H9 (cell line): ENCODE data around the gene ADGRL3. TPM values are rescaled to one million over a fixed set of nuclear protein-coding genes. Genes with fewer than 3 reads are reported as not detected.

Experiments used
- DNase-seq: peaks from one replicate; pipeline ENCODE4 v3.0.0-alpha.2; 2017
- H2AFZ ChIP-seq: one replicate; pipeline ENCODE4 v1.6.1; 2013; ENCODE audit warnings: mild to moderate bottlenecking, low read length, control low read depth, moderate library complexity
- H2AK5ac ChIP-seq: 2 replicates; pipeline ENCODE4 v1.6.1; 2013; ENCODE audit warnings: low read length, control low read depth, mixed read lengths; ENCODE audit not compliant: insufficient read length
- H2BK120ac ChIP-seq: one replicate; pipeline ENCODE4 v1.6.1; 2013; ENCODE audit warnings: low read depth, mild to moderate bottlenecking, low read length, control low read depth, inconsistent platforms; ENCODE audit not compliant: poor library complexity, severe bottlenecking
- H2BK12ac ChIP-seq: 2 replicates; pipeline ENCODE4 v1.6.1; 2013; ENCODE audit warnings: low read length, control low read depth, mixed read lengths, low read depth; ENCODE audit not compliant: insufficient read length
- H2BK15ac ChIP-seq: 2 replicates; pipeline ENCODE4 v1.6.1; 2013; ENCODE audit warnings: low read depth, low read length, control low read depth
- H2BK20ac ChIP-seq: one replicate; pipeline ENCODE4 v1.6.1; 2013; ENCODE audit warnings: low read depth, mild to moderate bottlenecking, low read length, control low read depth, inconsistent platforms; ENCODE audit not compliant: poor library complexity, severe bottlenecking
- H2BK5ac ChIP-seq: 2 replicates; pipeline ENCODE4 v1.6.1; 2013; ENCODE audit warnings: low read length, control low read depth, mixed read lengths; ENCODE audit not compliant: insufficient read length
- H3K14ac ChIP-seq: 2 replicates; pipeline ENCODE4 v1.6.1; 2013; ENCODE audit warnings: low read length, control low read depth; ENCODE audit not compliant: insufficient read depth
- H3K18ac ChIP-seq: 2 replicates; pipeline ENCODE4 v1.6.1; 2013; ENCODE audit warnings: low read depth, mild to moderate bottlenecking, mixed read lengths, low read length, control low read depth; ENCODE audit not compliant: insufficient read length
- H3K23ac ChIP-seq: 2 replicates; pipeline ENCODE4 v1.6.1; 2013; ENCODE audit warnings: low read length, control low read depth, mixed read lengths, low read depth; ENCODE audit not compliant: insufficient read length
- H3K23me2 ChIP-seq: 2 replicates; pipeline ENCODE4 v1.6.1; 2013; ENCODE audit warnings: low read depth, mild to moderate bottlenecking, mixed read lengths, low read length, control low read depth; ENCODE audit not compliant: insufficient read length, poor library complexity, severe bottlenecking
- H3K27ac ChIP-seq: 2 replicates; pipeline ENCODE4 v1.5.1; 2013; ENCODE audit warnings: low read length, control low read depth, mixed read lengths, low read depth; ENCODE audit not compliant: insufficient read length
- H3K27me3 ChIP-seq: 2 replicates; pipeline ENCODE4 v1.6.1; 2013; ENCODE audit warnings: low read length, control low read depth, inconsistent platforms; ENCODE audit not compliant: insufficient read depth
- H3K4ac ChIP-seq: 2 replicates; pipeline ENCODE4 v1.6.1; 2013; ENCODE audit warnings: low read depth, mild to moderate bottlenecking, control low read depth, inconsistent platforms, low read length, moderate library complexity
- H3K4me1 ChIP-seq: 2 replicates; pipeline ENCODE4 v1.6.1; 2013; ENCODE audit warnings: low read length, control low read depth, inconsistent platforms; ENCODE audit not compliant: insufficient read depth
- H3K4me2 ChIP-seq: 2 replicates; pipeline ENCODE4 v1.6.1; 2013; ENCODE audit warnings: low read length, control low read depth, mixed read lengths; ENCODE audit not compliant: insufficient read length, insufficient read depth
- H3K56ac ChIP-seq: 2 replicates; pipeline ENCODE4 v1.6.1; 2013; ENCODE audit warnings: low read depth, mild to moderate bottlenecking, mixed read lengths, low read length, control low read depth; ENCODE audit not compliant: insufficient read length
- H3K79me1 ChIP-seq: 2 replicates; pipeline ENCODE4 v1.6.1; 2013; ENCODE audit warnings: low read depth, mild to moderate bottlenecking, moderate library complexity, low read length, control low read depth, inconsistent platforms; ENCODE audit not compliant: insufficient read depth, poor library complexity, severe bottlenecking
- H3K79me2 ChIP-seq: 2 replicates; pipeline ENCODE4 v1.6.1; 2013; ENCODE audit warnings: low read length, control low read depth, inconsistent platforms; ENCODE audit not compliant: insufficient read depth
- H3K9ac ChIP-seq: 2 replicates; pipeline ENCODE4 v1.6.1; 2013; ENCODE audit warnings: low read length, control low read depth, mixed read lengths; ENCODE audit not compliant: insufficient read length; ENCODE audit errors: extremely low read depth
- H3K9me3 ChIP-seq: one replicate; pipeline ENCODE4 v1.6.1; 2013; ENCODE audit warnings: low read depth, low read length, inconsistent platforms; ENCODE audit not compliant: control insufficient read depth
- H3T11ph ChIP-seq: one replicate; pipeline ENCODE4 v1.6.1; 2013; ENCODE audit warnings: mild to moderate bottlenecking, low read length, control low read depth, inconsistent platforms
- H4K20me1 ChIP-seq: one replicate; pipeline ENCODE4 v1.6.1; 2013; ENCODE audit not compliant: control insufficient read depth, insufficient read length, insufficient read depth
- H4K5ac ChIP-seq: 2 replicates; pipeline ENCODE4 v1.6.1; 2013; ENCODE audit warnings: low read depth, mild to moderate bottlenecking, mixed read lengths, low read length, control low read depth; ENCODE audit not compliant: insufficient read length
- H4K8ac ChIP-seq: replicated peaks from 2 replicates; pipeline ENCODE4 v1.6.1; 2013; ENCODE audit warnings: low read length, control low read depth, mixed read lengths, low read depth; ENCODE audit not compliant: insufficient read length
- H4K91ac ChIP-seq: 2 replicates; pipeline ENCODE4 v1.6.1; 2013; ENCODE audit warnings: low read depth, mild to moderate bottlenecking, moderate library complexity, mixed read lengths, low read length, control low read depth; ENCODE audit not compliant: insufficient read length
- H3K27ac Mint-ChIP-seq, 3 experiments: 2 replicates in 2 of 3; 3 replicates in 1 of 3; pipeline ENCODE4 v1.8.0; 2020 to 2021; ENCODE audit warnings: mixed read lengths in 3 of 3, mild to moderate bottlenecking in 1 of 3, moderate library complexity in 1 of 3
- H3K27me3 Mint-ChIP-seq: 2 replicates; pipeline ENCODE4 v1.8.0; 2021; ENCODE audit warnings: low read depth, mild to moderate bottlenecking, moderate library complexity, mixed read lengths
- H3K36me3 Mint-ChIP-seq, 3 experiments: 2 replicates in 2 of 3; 3 replicates in 1 of 3; pipeline ENCODE4 v1.8.0; 2020 to 2021; ENCODE audit warnings: low read depth in 3 of 3, mixed read lengths in 3 of 3; ENCODE audit not compliant: insufficient read depth in 1 of 3
- H3K4me1 Mint-ChIP-seq, 2 experiments: 2 replicates each; pipeline ENCODE4 v1.8.0; 2020; ENCODE audit warnings: mixed read lengths in 2 of 2
- H3K4me3 Mint-ChIP-seq, 2 experiments: 2 replicates in 1 of 2; 3 replicates in 1 of 2; pipeline ENCODE4 v1.8.0; 2020 to 2021; ENCODE audit warnings: mild to moderate bottlenecking in 2 of 2, mixed read lengths in 2 of 2, moderate library complexity in 1 of 2
- H3K9me3 Mint-ChIP-seq, 2 experiments: 2 replicates in 1 of 2; 3 replicates in 1 of 2; pipeline ENCODE4 v1.8.0; 2020; ENCODE audit warnings: mild to moderate bottlenecking in 2 of 2, mixed read lengths in 2 of 2, moderate library complexity in 1 of 2
- WGBS: extraction: QIAGEN DNeasy Blood & Tissue Kit; methylation state at CpG from one replicate; pipeline ENCODE4 v1.1.7; 2013; ENCODE audit warnings: missing lambda C conversion rate, low lambda C conversion rate, mixed read lengths; ENCODE audit not compliant: insufficient read length; ENCODE audit errors: extremely low coverage; 5-methylcytosine and 5-hydroxymethylcytosine counted together
- total RNA-seq: library from RNA; stranded (reverse); gene quantifications from 2 replicates; pipeline ENCODE4 v1.2.1, GENCODE V29; 2021
- TF ChIP-seq, protein P1 (sequence below): fragments of 200-600 bp; sonication (generic); conservative IDR thresholded peaks from 3 replicates; pipeline ENCODE4 v1.8.0; 2021; ENCODE audit warnings: antibody characterized with exemption, mild to moderate bottlenecking

The ADGRL3 gene
- total RNA-seq, 1 experiment from 2014 or later, result 5.9 TPM

DNA sequence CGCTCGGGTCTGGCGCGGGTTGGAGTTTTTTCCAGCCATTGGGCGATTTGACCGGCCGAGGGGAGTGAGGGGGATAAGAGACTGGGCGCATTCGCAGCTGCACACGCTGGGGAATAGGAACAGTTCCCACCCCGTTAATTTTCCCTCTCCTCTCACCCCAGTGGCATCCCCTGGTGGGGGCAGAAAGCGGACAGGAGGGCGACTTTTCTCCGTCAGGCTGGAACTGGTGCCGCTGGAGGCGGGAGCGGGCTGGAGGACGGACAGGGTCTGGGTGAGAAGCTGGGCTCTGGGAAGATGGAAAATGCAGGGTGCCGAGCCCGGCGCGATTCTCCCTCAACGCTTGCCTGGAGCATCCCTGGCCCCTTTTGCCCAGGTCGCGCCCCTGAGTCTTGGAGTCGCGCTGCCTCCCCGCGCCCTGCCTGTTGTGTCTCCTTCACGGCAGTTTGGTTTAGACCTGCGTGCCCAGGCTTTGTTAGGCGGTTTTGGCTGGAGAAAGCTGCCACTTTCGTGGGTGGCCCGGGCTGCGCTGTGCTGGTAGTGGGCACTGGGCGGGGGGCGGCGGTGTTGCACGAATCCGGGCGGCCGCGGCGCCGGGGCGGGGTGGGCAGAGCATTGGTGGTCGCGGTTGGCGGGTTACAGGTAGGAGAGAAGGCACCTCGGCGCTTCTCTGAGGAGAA, 2.0 kb downstream of the ADGRL3 start:
- TF ChIP-seq, protein P1, sequence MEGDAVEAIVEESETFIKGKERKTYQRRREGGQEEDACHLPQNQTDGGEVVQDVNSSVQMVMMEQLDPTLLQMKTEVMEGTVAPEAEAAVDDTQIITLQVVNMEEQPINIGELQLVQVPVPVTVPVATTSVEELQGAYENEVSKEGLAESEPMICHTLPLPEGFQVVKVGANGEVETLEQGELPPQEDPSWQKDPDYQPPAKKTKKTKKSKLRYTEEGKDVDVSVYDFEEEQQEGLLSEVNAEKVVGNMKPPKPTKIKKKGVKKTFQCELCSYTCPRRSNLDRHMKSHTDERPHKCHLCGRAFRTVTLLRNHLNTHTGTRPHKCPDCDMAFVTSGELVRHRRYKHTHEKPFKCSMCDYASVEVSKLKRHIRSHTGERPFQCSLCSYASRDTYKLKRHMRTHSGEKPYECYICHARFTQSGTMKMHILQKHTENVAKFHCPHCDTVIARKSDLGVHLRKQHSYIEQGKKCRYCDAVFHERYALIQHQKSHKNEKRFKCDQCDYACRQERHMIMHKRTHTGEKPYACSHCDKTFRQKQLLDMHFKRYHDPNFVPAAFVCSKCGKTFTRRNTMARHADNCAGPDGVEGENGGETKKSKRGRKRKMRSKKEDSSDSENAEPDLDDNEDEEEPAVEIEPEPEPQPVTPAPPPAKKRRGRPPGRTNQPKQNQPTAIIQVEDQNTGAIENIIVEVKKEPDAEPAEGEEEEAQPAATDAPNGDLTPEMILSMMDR, result no peak
- Histone ChIP-seq H3K27me3 (peaks cover 11% of the 10 kb centered on the region; the same call in 1 of the 2 replicates), H2BK120ac (no peak overlapping the region), H3K9me3 (no peaks in the 10 kb centered on the region), H3K23me2 (peaks cover 30% of the 10 kb centered on the region), H2BK5ac (no peak overlapping the region), H2BK20ac (no peak overlapping the region), H4K5ac (no peak overlapping the region), H3K14ac (peak overlapping the region; percentile 44; the same call in 1 of the 2 replicates), H3K18ac (no peak overlapping the region), H3K79me1 (no peaks in the 10 kb centered on the region), H2AK5ac (no peak overlapping the region), H2AFZ (no peak overlapping the region), H4K8ac (no peak overlapping the region), H3K23ac (no peak overlapping the region), H3K4ac (no peak overlapping the region), H3K4me1 (no peaks in the 10 kb centered on the region; the same call in 1 of the 2 replicates), H3K56ac (no peak overlapping the region), H3K4me2 (peak overlapping the region; percentile 83), H3K79me2 (peaks cover 5% of the 10 kb centered on the region; the same call in 1 of the 2 replicates), H4K91ac (no peak overlapping the region), H3T11ph (no peak overlapping the region), H3K9ac (peak overlapping the region; percentile 41), H4K20me1 (peaks cover 4% of the 10 kb centered on the region), H3K27ac (no peak overlapping the region), H2BK15ac (no peak overlapping the region), H2BK12ac (no peak overlapping the region)
- Mint-ChIP-seq H3K27ac (peak overlapping the region in 1 of 3 experiments; percentile 79; a peak in 1 of 7 replicates), H3K9me3 (peaks cover 0 to 6% of the 10 kb centered on the region in 2 experiments; a peak in 3 of 5 replicates), H3K27me3 (peaks cover 75% of the 10 kb centered on the region), H3K4me3 (peak overlapping the region; percentile 89 to 100), H3K4me1 (peaks cover 36 to 40% of the 10 kb centered on the region in 2 experiments), H3K36me3 (peaks cover under 1 to 2% (median under 1%) of the 10 kb centered on the region in 3 experiments; a peak in 4 of 7 replicates)
- WGBS, result no CpG with 5 or more reads among the region's 51 CpGs
- no peak for DNase-seq
